IPS DF 19.7 (cell line): Measurements from ENCODE around the gene DPP8.
"Not testable (repeated sequence)": the region's sequence is repeated elsewhere in the genome, so short reads cannot be mapped to it uniquely, and the experiment has no call there.

Experiments
- DNase-seq: peaks from one replicate; pipeline ENCODE4 v3.0.0-alpha.2; 2013; ENCODE audit warnings: low read depth, low spot score

The DPP8 gene

GRCh38 chr15:65516997-65517865 lies at the start of gene DPP8:
Gene DPP8 (minus strand): TSS chr15:65517689. CDS start chr15:65512553, 5,136 bp downstream.
- DNase-seq: peak; percentile 86

GRCh38 chr15:65561934-65562333 lies 44.4 kb upstream of the DPP8 start:
- DNase-seq: no peak

GRCh38 chr15:65559941-65560340 lies 42.5 kb upstream of the DPP8 start:
- DNase-seq: no peak

GRCh38 chr15:65558997-65559760 lies 41.7 kb upstream of the DPP8 start:
- no peak for DNase-seq

GRCh38 chr15:65558336-65558735 lies 40.8 kb upstream of the DPP8 start:
- no peak for DNase-seq

- no peak for DNase-seq
These were observed 39.1 kb upstream of the DPP8 start for GRCh38 chr15:65556622-65557021.

- no peak for DNase-seq
These were observed 36.2 kb upstream of the DPP8 start for GRCh38 chr15:65553691-65554090.

GRCh38 chr15:65552851-65553250 lies 35.4 kb upstream of the DPP8 start:
- not testable (repeated sequence) for DNase-seq

- no peak for DNase-seq
These were observed 33.7 kb upstream of the DPP8 start for GRCh38 chr15:65551183-65551582.

- no peak for DNase-seq
These were observed 33.2 kb upstream of the DPP8 start for GRCh38 chr15:65550681-65551098.

- not testable (repeated sequence) for DNase-seq
These were observed 31.8 kb upstream of the DPP8 start for GRCh38 chr15:65549288-65549687.

GRCh38 chr15:65547841-65548240 lies 30.4 kb upstream of the DPP8 start:
- DNase-seq: no peak

- DNase-seq: no peak
These were observed 23.8 kb upstream of the DPP8 start for GRCh38 chr15:65541231-65541820.

GRCh38 chr15:65540314-65540713 lies 22.8 kb upstream of the DPP8 start:
- no peak for DNase-seq

GRCh38 chr15:65535192-65535591 lies 17.7 kb upstream of the DPP8 start:
- DNase-seq: no peak

- DNase-seq: no peak
These were observed 15.7 kb upstream of the DPP8 start for GRCh38 chr15:65533057-65533756.

GRCh38 chr15:65532738-65533051 lies 15.2 kb upstream of the DPP8 start:
- DNase-seq: no peak

GRCh38 chr15:65530318-65531111 lies 13.0 kb upstream of the DPP8 start, which contains the start of gene HACD3:
Gene HACD3 (plus strand): TSS chr15:65530463. CDS start chr15:65530632, 169 bp downstream.
- no peak for DNase-seq

- no peak for DNase-seq
These were observed 12.4 kb upstream of the DPP8 start for GRCh38 chr15:65529762-65530317.

- DNase-seq: no peak
These were observed 11.1 kb upstream of the DPP8 start for GRCh38 chr15:65528461-65529060.
